Activated CD4-positive, alpha-beta T cell treated with anti-CD3 and anti-CD28 coated beads for 4 hours (primary cell): ENCODE data around the gene ITGB1.
"Not testable (repeated sequence)": the region's sequence is repeated elsewhere in the genome, so short reads cannot be mapped to it uniquely, and the experiment has no call there.

ENCODE experiments used
- DNase-seq, 2 donors: peaks; one replicate each; pipeline ENCODE4 v3.0.0-alpha.2; 2020

ITGB1 gene

DNA sequence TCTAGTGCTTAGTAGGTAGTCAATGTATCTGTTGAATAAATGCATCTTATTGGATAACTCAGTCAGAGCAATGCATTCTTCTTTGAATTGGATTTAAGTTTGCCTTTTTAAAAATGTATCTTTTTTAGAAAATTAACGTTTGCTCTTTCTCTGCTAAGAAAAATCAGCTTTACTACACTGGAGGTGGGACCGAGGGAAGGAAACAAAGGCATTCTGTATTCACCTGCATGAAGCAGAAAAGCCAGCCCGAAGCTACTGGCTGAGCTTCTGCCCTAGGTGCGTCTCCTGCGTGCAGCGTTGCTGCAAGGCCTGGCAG is 22.2 kb upstream of the ITGB1 start:
- DNase-seq: no peak

GRCh38 chr10:32979719-32980118 is 21.7 kb upstream of the ITGB1 start:
- DNase-seq: not testable (repeated sequence)

- no peak for DNase-seq
Observed at GRCh38 chr10:32979041-32979440, 21.0 kb upstream of the ITGB1 start.

- not testable (repeated sequence) for DNase-seq
Observed at GRCh38 chr10:32977846-32978809, 20.1 kb upstream of the ITGB1 start.

GRCh38 chr10:32976338-32976737 is 18.3 kb upstream of the ITGB1 start:
- no peak for DNase-seq

- DNase-seq: no peak
Observed at GRCh38 chr10:32972929-32973328, 14.9 kb upstream of the ITGB1 start.

DNA sequence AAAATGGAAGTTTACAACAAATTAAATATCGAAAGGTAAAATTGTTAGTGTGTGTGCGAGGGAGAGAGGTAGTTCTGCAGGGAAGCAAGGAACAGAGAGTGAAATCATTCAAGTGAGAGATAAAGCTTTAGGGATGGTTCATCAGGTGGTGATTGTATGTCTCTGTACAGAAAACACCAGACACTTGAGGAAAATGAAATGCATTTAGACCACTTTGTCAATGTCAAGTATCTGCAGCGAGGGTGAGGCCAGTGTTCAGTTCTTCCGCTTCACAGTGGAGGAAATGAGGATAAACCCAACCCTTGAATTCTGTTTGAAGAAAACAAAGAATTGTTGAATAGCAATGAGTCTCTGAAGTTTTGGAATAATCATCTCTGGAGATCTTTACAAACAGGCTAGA is 14.4 kb upstream of the ITGB1 start:
- no peak for DNase-seq

GRCh38 chr10:32971536-32972091 is 13.6 kb upstream of the ITGB1 start:
- no peak for DNase-seq

- DNase-seq: no peak
Observed at GRCh38 chr10:32970910-32971309, 12.9 kb upstream of the ITGB1 start.

DNA sequence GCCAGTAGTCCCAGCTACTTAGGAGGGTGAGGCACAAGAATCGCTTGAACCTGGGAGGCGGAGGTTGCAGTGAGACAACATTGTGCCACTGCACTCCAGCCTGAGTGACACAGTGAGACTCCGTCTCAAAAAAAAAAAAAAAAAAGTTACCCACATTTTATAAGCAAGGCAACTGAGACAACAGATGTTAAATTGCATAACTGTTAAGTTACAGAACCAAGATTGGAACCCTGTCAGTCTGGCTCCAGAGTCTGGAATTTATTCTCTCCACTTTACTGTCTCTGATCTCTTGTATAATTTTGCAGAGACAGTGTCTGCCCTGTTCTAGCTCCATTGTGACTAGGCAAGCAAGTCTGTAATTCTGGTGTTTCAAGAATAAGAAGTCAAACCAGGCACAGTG is 6.2 kb upstream of the ITGB1 start:
- no peak for DNase-seq

- no peak for DNase-seq
Observed at GRCh38 chr10:32963096-32963495, 5.1 kb upstream of the ITGB1 start.

DNA sequence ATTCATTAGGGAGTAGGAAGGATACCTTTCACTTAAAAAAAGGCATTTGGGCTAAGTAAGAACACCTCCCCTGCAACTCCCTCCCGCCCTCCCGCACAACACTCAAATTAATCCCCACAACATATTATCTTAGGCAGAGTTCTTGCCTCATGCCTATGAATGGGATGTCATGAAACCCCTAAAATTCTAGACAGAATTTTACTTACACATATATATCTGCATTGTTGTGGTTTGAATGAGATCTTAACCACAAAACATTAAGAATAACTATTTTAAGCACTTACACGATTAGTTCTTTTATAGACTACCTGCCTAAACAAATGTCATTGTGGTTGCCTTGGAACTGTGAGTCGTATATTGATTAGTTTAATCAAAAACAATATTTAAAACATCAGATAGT is 4.5 kb upstream of the ITGB1 start:
- no peak for DNase-seq

DNA sequence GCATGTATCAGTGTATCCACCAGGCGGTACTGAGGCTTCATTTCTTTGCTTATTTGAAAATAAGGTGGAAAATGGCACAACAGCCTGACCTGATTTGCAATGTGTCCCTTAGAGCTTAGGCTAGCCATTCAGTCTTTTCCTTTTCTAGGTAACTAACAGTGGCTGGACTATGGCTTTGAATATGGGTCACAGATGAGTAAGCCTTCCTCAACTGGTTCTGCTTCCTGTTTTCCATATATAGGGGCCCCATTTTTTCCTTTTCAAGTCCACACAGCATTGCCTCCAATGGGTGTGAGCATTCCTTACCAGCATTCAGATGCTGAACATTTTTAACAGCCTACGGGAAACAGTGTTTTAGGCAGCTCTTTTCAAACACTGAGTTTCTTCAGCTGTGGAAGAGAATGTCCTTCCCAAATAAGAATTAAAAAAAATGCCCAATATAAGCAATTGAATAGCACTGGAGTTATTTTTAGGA is 3.9 kb upstream of the ITGB1 start:
- DNase-seq: no peak

- DNase-seq: no peak
Observed at GRCh38 chr10:32961343-32961894, 3.4 kb upstream of the ITGB1 start.

DNA sequence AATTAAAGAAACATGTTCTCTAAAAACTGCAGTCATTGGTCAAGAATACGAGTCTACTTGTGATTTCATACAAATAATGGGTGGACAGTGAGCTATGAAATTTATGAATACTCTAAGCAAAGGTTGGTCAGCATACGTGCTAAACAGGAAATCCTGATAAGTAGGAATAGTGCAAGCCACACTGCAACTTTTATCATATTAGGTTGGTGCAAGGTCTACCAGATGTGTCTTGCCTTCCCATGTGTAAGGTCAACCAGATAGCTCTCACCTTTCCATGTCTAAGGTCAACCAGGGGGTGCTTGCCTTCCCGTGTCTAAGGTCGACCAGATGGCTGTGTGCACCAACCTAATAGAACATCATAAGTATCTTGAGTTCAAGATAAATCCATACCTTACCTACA is 2.0 kb upstream of the ITGB1 start:
- DNase-seq: no peak

GRCh38 chr10:32959006-32959920 is 1.2 kb upstream of the ITGB1 start:
- no peak for DNase-seq

GRCh38 chr10:32957341-32958084 is 517 bp downstream of the ITGB1 start:
- DNase-seq: peak; percentile 29 to 36

GRCh38 chr10:32956365-32957197 is 1.4 kb downstream of the ITGB1 start:
- no peak for DNase-seq

GRCh38 chr10:32955790-32956189 is 2.2 kb downstream of the ITGB1 start:
- DNase-seq: no peak

DNA sequence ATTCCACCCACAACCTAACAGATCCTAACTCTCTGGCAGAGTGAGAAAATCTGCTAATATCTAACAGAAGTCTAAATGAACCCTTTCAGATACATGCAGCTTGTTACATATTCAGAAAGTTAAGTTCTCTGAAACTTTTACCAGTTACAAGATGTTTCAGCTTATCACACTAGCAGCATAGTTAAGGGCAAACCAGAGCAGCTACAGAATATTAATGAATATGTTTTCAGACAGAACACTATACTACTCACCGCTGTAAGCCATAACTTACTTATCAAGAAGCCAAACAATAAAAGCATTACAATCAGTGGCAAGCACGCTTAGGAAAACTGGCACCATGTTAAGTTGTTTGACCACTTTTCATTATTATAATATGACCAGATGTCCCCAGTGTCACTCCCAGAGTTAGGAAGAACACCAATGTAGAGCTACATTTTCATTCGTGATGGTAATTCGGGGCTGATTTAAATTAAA is 2.7 kb downstream of the ITGB1 start:
- no peak for DNase-seq
